NCI-H2227 (cell line): ENCODE measurements around the gene PSMA3.
A peak's percentile ranks its signal among the peaks of the same experiment; 100 is the strongest.

Source experiments
- DNase-seq: peaks from one replicate; lab custom pipeline; 2025; ENCODE audit not compliant: unreplicated experiment; lab: John Stamatoyannopoulos, UW

The PSMA3 gene

DNA sequence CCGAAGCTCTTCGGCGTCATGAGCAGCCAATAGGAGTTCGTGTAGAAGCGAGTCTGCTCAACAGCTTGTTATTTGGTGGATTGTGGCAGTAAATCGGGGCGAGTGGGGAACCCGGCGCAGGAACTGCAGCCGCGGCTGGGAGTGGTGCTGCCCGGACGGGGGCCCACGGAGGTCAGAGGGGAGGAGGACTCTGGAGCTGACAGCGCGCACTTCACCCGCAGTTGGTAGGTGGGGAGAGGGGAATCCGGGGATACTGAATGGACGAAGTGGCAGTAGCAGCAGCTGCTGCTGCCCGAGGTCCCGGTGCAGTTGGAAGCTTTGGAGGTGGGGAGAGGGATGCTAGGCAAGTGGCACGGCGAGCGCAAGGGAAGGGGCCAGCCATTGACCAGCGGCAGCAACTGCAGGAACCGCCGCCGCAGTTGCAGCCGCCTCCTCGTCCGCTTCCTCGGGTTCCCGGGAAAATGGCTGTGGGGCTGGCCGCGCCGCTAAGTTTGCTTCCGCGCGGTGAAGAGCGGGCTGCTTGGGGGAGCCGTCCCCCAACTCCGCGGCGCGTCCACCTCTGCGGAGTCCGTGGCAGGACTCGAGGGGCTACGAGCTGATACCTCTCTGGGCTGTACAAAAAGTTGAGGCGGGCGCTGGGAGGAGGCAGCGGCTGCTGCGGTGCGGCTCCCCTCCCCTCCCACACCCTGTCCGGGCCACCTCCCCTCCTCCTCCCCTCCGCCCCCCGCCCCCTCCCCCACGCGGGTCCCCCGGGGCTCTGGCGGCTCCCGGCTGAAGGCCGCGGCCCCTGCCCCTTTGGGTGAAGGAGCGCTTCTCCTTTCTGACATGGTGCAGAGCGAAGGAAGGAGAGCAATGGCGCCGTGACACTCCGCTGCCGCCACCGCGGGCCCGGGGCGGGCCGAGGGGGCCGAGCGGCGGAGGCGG is 54.1 kb downstream of the PSMA3 start, which contains the start of gene ARID4A:
Gene ARID4A, plus strand, starts transcription at position 79 of the 924 bp plus-strand sequence. CDS start 1,300 bp downstream, outside the sequence.
- peak; percentile 33 for DNase-seq

GRCh38 chr14:58299401-58300330 is 55.0 kb downstream of the PSMA3 start:
- DNase-seq: no peak

GRCh38 chr14:58301416-58301815 is 56.8 kb downstream of the PSMA3 start:
- DNase-seq: no peak

- no peak for DNase-seq
Observed at GRCh38 chr14:58305730-58306129, 61.1 kb downstream of the PSMA3 start.

DNA sequence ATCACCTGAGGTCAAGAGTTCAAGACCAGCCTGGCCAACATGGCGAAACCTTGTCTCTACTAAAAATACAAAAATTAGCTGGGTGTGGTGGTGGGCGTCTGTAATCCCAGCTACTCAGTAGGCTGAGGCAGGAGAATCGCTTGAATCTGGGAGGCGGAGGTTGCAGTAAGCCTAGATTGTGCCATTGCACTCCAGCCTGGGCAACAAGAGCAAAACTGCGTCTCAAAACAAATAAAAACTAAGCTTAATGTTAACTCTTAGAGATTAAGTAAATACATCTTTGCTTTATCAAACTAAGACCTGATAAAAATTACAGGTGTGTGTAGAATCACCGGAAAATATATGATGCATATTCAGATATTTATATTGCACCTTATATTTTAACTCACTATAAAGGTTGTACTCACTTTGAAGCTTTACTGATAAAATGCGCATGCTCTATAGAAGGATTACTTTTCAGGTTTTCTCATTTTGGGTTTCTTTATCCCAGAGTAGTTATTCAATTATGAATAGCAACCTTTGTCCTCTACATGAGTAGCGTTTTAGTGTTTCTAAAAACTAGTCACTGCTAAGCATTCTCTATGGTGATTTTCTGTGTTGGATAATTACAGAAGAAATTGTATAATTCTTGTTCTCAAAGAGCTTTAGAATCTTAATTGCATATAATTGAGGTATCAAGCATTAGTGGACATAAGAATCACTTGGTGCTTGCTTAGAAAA is 63.1 kb downstream of the PSMA3 start:
- DNase-seq: no peak

DNA sequence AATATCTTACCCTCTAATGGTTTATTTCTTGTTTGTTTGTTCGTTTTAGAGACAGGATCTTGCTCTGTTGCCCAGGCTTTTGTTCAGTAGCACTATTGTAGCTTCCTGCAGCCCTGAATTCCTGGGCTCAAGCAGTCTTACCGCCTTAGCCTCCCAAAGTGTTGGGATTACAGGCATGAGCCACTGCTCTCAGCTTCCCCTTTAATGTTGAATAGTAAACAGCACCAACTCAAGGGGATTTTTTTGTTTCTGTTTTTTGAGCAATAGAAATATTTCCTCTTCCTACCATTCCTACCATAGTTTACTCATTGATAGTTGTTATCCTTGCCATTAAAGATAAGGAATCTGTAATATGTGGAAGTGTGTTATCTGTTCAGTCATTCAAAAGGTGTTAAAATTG is 64.4 kb downstream of the PSMA3 start:
- no peak for DNase-seq

- DNase-seq: no peak
Observed at GRCh38 chr14:58313699-58314098, 69.1 kb downstream of the PSMA3 start.

- no peak for DNase-seq
Observed at GRCh38 chr14:58315606-58316005, 71.0 kb downstream of the PSMA3 start.
